Esophagus squamous epithelium (tissue), 5 donors: ENCODE results near the gene OTUD5. TPM values are rescaled to one million over a fixed set of nuclear protein-coding genes. Genes with fewer than 3 reads are reported as not detected.

Experiments
- DNase-seq: peaks from one replicate; lab custom pipeline; 2025; lab: John Stamatoyannopoulos, UW
- H3K27ac ChIP-seq, 4 donors: fragments of 200-600 bp; sonication (generic); one replicate each; pipeline ENCODE4 v1.5.1; 2016 to 2019; ENCODE audit warnings: mild to moderate bottlenecking in 1 of 4
- H3K27me3 ChIP-seq, 4 donors: fragments of 200-600 bp; sonication (generic); 1 replicate in 3 of 4; 2 replicates in 1 of 4; pipeline versions ENCODE4 v1.5.1 to v1.6.0; 2017 to 2021; ENCODE audit warnings: antibody characterized with exemption in 1 of 4
- H3K36me3 ChIP-seq, 3 donors: fragments of 200-600 bp; sonication (generic); one replicate each; pipeline ENCODE4 v1.5.1; 2016 to 2019
- H3K4me1 ChIP-seq, 3 donors: fragments of 200-600 bp; sonication (generic); one replicate each; pipeline ENCODE4 v1.5.1; 2017 to 2019
- H3K4me3 ChIP-seq, 4 donors: fragments of 200-600 bp; sonication (generic); 1 replicate in 3 of 4; 2 replicates in 1 of 4; pipeline ENCODE4 v1.5.1; 2016 to 2019; ENCODE audit warnings: mild to moderate bottlenecking in 2 of 4, moderate library complexity in 1 of 4
- H3K9me3 ChIP-seq, 3 donors: fragments of 200-600 bp; sonication (generic); one replicate each; pipeline ENCODE4 v1.5.1; 2016 to 2019
- POLR2A ChIP-seq, 4 donors: fragments of 450-650 bp; IDR thresholded peaks; one replicate each; pipeline ENCODE4 v1.6.1; 2017; ENCODE audit warnings: antibody characterized with exemption in 4 of 4, mild to moderate bottlenecking in 4 of 4, moderate library complexity in 3 of 4
- WGBS, 2 donors: methylation state at CpG; one replicate each; pipeline ENCODE4 v1.1.5; 2018; 5-methylcytosine and 5-hydroxymethylcytosine counted together
- intact Hi-C: fragments of 100-400 bp; cut with DNase I; formaldehyde crosslinking; loops from one replicate; pipeline ENCODE4 v1.15.0; 2022
- total RNA-seq, 4 donors: library from RNA; depleted of rRNA; stranded (reverse); fragments of >200 nt; gene quantifications; one replicate each; pipeline ENCODE4 v1.1.0, GENCODE V29; 2016
- TF ChIP-seq, protein P1 (sequence below), 6 experiments: fragments of 450-650 bp in 4 of 6; fragments of 200-600 bp in 2 of 6; sonication (generic) in 2 of 6; IDR thresholded peaks; one replicate each; pipeline ENCODE4 v1.5.1; 2016 to 2019; ENCODE audit warnings: antibody characterized with exemption in 6 of 6, mild to moderate bottlenecking in 4 of 6, moderate library complexity in 4 of 6
- donor health status: DM: yes; HTN: yes; CAD: no.

Gene OTUD5
- total RNA-seq, 4 donors from 2014 or later: 15.7 to 28.4 (median 24.3) TPM

GRCh38 chrX:48940404-48940955, 16.9 kb downstream of the OTUD5 start:
- H3K27me3 ChIP-seq: no peaks in the 10 kb centered on the region
- DNase-seq: no peak
- H3K4me3 ChIP-seq: no peak overlapping the region
- H3K9me3 ChIP-seq: no peaks in the 10 kb centered on the region
- 88 to 100% methylated on average over 1 of the region's 2 CpGs for WGBS, 2 donors
- H3K36me3 ChIP-seq: peaks cover 0 to 54% (median 0%) of the 10 kb centered on the region in 3 donors
- TF ChIP-seq, protein P1, sequence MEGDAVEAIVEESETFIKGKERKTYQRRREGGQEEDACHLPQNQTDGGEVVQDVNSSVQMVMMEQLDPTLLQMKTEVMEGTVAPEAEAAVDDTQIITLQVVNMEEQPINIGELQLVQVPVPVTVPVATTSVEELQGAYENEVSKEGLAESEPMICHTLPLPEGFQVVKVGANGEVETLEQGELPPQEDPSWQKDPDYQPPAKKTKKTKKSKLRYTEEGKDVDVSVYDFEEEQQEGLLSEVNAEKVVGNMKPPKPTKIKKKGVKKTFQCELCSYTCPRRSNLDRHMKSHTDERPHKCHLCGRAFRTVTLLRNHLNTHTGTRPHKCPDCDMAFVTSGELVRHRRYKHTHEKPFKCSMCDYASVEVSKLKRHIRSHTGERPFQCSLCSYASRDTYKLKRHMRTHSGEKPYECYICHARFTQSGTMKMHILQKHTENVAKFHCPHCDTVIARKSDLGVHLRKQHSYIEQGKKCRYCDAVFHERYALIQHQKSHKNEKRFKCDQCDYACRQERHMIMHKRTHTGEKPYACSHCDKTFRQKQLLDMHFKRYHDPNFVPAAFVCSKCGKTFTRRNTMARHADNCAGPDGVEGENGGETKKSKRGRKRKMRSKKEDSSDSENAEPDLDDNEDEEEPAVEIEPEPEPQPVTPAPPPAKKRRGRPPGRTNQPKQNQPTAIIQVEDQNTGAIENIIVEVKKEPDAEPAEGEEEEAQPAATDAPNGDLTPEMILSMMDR (IDR thresholded peaks at IDR 0.05): no peak
- peak overlapping the region in 1 of 4 donors; percentile 68 for H3K27ac ChIP-seq
- intact Hi-C loops: no loop called here
- H3K4me1 ChIP-seq: peaks cover 0 to 36% (median 4%) of the 10 kb centered on the region in 3 donors

DNA sequence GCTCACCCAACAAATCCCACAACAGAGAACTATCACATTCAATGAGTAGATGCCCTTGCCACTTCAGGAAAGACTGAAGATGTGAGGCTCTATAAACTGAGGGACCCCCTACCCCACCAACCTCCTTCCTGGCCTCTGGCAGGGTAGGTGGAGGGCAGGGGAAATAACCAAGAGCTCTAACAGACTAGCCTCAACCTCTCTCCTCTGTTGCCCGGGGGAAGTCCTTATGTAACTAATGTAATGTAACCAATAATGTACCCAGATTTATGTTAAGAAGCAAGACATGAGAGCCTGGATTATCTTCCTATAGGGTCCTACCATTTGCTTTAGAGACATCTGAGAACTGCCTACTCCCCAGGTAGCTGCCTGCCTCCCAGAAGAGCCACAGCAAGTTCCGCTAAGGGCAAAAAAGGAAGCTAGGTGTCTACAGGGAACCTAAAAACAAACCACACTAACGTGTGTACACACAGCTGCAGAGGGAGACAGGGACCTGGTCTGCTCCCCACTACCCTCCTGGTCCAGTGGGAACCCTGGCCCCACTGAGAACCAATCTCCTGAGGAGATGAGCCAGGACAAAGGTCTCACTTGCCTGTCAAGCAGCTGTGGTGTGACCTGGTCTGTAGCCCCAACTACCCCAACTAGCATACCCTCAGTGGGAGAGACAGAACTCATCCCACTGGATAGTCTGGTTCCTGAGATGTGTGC, 17.7 kb downstream of the OTUD5 start:
- WGBS, 2 donors: 50 to 55% methylated on average over 1 to 3 of the region's 3 CpGs
- TF ChIP-seq, protein P1 (IDR thresholded peaks at IDR 0.05): no peak
- TF ChIP-seq POLR2A (IDR thresholded peaks at IDR 0.05): peak in 1 of 4 donors; percentile 14
- no peaks in the 10 kb centered on the region for H3K27me3 ChIP-seq
- H3K4me3 ChIP-seq: no peak overlapping the region
- H3K4me1 ChIP-seq: peaks cover 0 to 36% (median 4%) of the 10 kb centered on the region in 3 donors
- peaks cover 0 to 60% (median 0%) of the 10 kb centered on the region in 3 donors for H3K36me3 ChIP-seq
- H3K9me3 ChIP-seq: no peaks in the 10 kb centered on the region
- DNase-seq: no peak
- intact Hi-C loops: no loop called here
- peak overlapping the region in 2 of 4 donors; percentile 42 to 69 for H3K27ac ChIP-seq

GRCh38 chrX:48938721-48939425, 18.5 kb downstream of the OTUD5 start:
- Histone ChIP-seq H3K9me3 (no peaks in the 10 kb centered on the region), H3K27me3 (no peaks in the 10 kb centered on the region), H3K4me3 (no peak overlapping the region), H3K4me1 (peaks cover 0 to 36% (median 4%) of the 10 kb centered on the region in 3 donors), H3K36me3 (peaks cover 0 to 64% (median under 1%) of the 10 kb centered on the region in 3 donors), H3K27ac (peak overlapping the region in 2 of 4 donors; percentile 50 to 69)
- no peak for DNase-seq
- intact Hi-C loops: no loop called here
- 44 to 80% methylated on average over 1 of the region's 1 CpG for WGBS, 2 donors
- TF ChIP-seq POLR2A (IDR thresholded peaks at IDR 0.05): no peak
- TF ChIP-seq, protein P1 (IDR thresholded peaks at IDR 0.05): no peak

GRCh38 chrX:48937054-48937907, 20.1 kb downstream of the OTUD5 start:
- Histone ChIP-seq H3K4me3 (no peak overlapping the region), H3K9me3 (no peaks in the 10 kb centered on the region), H3K36me3 (peaks cover 0 to 75% (median 5%) of the 10 kb centered on the region in 3 donors), H3K27me3 (no peaks in the 10 kb centered on the region), H3K4me1 (peaks cover 0 to 36% (median 4%) of the 10 kb centered on the region in 3 donors), H3K27ac (peak overlapping the region in 2 of 4 donors; percentile 50 to 72)
- TF ChIP-seq POLR2A (IDR thresholded peaks at IDR 0.05): peak in 1 of 4 donors; percentile 35
- TF ChIP-seq, protein P1 (IDR thresholded peaks at IDR 0.05): no peak
- WGBS, 2 donors: 40 to 41% methylated on average over 1 to 9 of the region's 9 CpGs
- peak; percentile 49 for DNase-seq
- intact Hi-C loops: no loop called here
